Ureter (tissue), 1 donor: ENCODE measurements around the gene SDHC. TPM values are rescaled to one million over a fixed set of nuclear protein-coding genes. Genes with fewer than 3 reads are reported as not detected.
A peak's percentile ranks its signal among the peaks of the same experiment; 100 is the strongest.

Experiments used
- DNase-seq: peaks from one replicate; pipeline ENCODE4 v3.0.0-alpha.2; 2020; ENCODE audit warnings: low spot score
- total RNA-seq: library from RNA; stranded (reverse); gene quantifications from one replicate; pipeline ENCODE4 v1.2.4, GENCODE V29; 2023
- donor health status: DM: yes; HTN: yes; CAD: no.

Gene SDHC, protein sequence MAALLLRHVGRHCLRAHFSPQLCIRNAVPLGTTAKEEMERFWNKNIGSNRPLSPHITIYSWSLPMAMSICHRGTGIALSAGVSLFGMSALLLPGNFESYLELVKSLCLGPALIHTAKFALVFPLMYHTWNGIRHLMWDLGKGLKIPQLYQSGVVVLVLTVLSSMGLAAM
- total RNA-seq = 169 TPM

DNA sequence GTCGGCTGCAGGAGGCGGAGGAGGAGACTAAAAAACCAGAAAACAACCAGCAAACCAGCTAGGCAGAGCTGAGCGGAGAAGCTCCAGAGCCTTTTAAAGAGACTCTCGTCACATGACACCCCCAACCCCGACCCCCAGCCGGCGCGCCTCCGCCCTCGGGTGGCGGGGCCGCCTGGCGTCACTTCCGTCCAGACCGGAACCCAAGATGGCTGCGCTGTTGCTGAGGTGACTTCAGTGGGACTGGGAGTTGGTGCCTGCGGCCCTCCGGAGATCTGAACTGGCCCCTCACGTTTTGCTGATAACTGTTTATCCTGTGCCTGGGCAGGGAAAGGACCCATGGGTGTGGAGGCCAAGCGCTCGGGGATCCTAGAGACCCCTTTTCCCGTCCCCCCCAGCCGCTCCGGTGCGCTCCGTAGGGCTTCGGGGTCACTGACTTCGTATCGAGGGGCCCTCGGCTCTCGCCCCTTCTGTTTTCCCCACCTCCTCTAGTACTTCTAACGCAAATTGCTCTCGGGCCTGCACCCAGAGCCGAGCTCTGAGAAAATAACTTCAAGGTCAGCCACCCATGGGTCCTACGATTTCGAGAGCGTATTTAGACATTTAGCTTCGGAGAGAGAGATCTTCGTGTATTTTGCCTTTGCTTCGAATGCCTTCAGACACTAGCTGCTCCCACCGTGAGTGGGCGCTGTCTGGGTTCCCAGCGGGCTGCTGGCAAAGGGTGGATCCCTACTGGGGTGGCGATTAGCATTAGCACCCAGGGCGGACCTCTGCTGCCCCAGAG is at the start of gene SDHC:
TSS of gene SDHC (plus strand) at position 181 of the 781 bp plus-strand sequence. CDS start at position 206, 25 bp downstream.
- peak; percentile 94 for DNase-seq

DNA sequence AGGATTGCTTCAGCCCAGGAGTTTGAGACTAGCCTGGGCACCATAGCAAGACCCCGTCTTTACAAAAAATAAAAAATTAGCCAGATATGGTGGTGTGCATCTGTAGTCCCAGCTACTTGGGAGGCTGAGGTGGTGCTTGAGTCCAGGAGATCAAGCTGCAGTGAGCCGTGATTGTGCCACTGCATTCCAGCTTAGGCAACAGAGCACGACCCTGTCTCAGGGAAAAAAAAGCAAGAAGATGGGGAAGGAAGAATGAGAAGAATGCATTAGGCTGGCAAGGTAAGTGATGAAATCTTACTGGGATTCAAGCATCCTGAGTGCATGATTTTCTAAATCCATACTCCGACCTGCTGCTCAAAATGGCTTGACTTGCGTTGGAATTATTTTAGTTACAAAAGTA is 48.9 kb upstream of the SDHC start:
- no peak for DNase-seq

DNA sequence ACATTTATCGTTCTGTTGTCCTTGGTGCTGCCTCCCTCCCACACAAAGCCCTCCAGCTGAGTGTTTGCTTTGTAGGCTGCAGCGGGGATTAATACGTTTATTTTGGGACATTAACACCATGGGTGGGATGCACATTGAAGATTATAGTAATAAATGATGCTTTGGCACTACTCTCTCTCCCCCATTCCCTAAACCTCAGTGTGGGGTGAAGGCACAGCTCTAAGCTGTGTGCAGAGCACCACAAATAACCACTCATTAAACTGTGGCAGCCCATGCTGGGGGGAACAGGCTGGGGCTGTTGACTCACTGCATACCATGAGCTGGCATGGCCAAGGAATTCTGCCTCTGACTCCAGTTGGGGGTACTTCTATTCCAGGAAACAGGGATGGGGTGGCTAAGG is 48.0 kb upstream of the SDHC start:
- no peak for DNase-seq

DNA sequence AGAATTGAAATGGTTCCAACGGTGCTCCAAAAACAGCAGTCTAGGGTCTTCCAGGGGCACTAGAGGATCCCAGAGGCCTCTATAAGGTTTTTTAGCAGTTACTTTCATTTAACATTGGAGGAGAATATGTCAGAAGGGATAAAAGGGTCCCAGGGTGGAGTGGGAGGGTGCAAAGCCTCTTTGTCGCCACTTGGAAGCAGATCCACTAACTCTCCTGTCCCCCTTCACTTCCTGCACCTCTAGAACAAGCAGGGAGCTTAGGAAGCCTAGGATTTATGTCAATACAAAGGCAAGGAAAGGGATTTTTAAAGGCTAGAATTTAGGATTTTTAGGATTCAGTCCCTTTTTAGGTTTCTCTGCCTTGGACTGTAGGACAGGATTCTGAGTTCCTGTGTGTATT is 47.3 kb upstream of the SDHC start:
- no peak for DNase-seq

DNA sequence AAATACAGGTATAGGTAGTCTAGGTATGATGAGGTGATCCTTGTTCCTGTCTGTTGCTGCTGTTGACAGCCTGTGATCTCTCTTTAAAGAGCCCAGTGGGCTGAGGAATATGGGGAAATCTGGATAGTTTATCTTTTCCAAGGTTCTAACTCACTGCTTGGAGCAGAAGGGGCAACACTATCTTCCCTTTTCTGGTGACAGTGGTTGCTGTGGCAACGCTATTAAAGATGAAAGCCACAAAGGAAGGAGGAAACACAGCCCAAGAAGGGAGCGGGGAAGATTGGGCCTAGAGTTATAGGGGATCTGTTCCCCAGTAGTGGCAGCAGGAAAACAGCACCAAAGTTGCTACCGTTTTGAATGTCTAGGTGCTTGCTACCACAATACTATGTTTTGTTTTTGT is 46.9 kb upstream of the SDHC start:
- DNase-seq = no peak

DNA sequence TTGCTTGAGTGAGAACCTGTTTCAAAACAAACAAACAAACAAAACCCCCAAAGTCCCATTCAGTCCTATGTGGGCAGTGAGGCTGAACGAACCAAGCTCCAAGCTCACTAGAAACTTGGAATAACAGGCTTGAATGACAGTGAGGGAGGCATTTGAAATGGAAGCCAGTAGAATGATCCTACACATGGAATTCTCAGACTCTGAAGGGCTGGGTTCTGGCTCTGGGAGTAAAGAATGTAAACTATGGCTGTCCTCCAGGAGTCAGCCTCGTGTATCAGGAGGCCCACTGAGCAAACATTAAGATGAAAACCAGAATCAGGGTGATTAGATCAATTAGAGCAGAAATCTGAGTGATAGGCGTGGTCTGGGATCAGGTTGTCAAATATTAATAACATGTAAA is 40.8 kb upstream of the SDHC start:
- DNase-seq = no peak

DNA sequence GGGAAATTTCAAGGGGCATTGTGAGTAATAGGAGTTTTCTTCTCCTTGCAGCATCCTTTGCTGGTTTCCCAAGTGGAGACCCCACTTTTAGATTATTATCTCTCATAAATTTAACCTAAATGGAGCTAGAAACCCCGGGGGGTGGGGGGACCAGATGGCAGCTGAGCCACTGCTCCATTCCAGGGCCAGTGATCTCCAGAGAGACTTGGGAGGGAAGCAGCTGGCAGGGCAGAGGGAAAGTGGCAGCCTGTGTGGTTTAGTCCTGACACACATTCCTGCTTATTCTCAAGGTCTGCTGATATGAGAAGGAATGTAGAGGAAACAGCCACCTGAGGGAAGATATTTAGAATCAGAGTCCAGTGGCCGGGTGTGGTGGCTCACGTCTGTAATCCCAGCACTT is 39.3 kb upstream of the SDHC start:
- no peak for DNase-seq

DNA sequence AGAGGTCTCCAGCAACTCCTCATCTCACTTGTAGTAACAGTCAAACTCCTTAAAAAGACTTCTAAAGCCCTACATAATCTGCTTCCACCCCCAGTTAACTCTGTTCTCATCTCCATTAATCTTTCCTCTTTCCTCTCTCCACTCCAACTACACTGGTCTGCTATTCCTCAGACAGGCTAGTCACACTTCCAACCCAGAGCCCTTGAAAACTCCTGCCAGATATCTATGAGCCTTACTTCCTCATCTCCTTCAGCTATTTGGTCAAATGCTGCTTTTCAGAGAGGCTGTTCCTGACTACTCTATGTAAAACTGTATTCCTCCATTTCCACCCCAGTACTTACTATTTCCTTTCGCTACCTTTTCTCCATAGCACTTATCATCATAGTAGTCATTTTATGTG is 31.2 kb upstream of the SDHC start:
- no peak for DNase-seq

DNA sequence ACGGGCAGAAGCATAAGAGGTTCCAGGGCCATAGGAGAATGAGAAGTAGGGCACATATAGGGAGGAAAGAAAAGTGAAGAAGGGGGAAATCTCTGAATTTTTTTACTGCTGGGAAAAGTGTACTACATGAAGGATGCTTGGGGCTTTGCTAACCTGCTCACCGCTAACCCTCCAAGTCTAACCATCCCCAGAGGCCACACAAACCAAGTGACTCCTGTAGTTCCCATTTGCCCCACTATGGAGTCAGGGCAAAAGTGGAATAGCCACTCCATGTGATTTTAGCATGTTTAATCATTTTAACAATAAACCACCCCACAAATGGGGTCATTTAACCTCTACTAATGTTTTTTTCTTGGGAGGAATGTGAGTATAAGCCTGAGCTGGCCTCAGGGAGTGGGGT is 29.1 kb upstream of the SDHC start:
- DNase-seq = no peak

DNA sequence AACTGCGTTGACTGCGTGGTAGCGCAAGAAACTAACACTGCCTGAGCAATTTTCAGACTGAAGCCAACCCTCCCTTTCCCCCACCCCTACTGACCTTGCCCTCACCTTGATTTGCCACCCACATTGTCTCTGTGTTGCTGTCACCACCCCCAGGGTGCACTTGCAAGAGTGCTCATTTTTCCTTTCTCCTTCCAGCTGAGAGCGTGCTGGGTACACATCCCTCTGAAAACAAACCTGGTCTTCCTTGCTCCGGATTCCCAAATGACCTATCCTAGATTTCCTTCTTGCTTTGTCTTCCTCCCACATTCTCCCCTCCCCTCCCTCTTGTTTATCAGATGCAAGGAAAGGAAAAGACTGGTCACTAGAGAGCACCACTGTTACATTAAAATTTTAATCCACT is 28.7 kb upstream of the SDHC start:
- DNase-seq = no peak

DNA sequence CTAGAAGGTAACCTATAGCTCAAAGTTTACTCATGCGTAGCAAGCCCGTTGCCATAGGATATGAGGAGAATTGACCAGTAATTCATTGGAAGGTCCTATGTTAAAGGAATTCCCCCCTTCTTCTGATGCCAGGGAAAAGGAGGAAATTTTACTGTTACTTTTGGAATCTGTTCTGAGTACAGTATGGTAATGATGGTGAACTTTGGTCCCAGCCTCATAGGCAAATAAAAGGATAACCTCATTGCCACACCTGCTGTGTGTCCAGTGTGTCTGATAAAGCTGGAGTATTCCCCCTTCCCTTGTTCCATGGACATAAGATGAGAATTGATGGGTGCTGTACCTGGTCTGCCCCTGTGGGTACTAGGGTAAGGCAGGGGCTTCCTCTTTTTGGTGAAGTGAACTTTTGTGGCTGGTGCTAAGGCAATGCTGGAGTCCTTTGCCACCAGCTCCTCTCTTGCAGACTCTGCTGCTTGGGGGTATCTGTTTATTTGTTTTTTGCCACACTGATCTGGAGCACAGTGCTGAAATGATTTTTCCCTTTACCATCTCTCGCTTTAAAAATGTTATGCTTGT is 26.6 kb upstream of the SDHC start:
- no peak for DNase-seq

DNA sequence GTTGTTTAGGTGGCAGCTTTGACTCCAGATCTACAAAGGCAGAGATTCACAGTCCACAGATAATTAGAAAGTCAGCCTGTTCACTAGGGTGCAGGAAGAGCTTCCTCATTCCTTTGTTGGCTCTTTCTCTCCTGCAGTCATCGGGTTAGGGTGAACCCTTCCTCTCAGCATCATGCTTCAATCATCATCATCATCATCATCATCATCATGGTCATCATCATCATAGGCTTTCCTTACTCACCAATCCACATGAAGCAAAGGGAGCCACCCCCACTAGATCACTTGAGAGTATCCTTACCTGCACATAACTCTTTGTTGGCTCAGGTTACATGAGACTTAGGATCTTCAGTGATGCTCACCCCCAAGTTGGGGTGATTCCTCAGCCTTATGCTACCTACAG is 23.4 kb upstream of the SDHC start:
- DNase-seq = no peak

DNA sequence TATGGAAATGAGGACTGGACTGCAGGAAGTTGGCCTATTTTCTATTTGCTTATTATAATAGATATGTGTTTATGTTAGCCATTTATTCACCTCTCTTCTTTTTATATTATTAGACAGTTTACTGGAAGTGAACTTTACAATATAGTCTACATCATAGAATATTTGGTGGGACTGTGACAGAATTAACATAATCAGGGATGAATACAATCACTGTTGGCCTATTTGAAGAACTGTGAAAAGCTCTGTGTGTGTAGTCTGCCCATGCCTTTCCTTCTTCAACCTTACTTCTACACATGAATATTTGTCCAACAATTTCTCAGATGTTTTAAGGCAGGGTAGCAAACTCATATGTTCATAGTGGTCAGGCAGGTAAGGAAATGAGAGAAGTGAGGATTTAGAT is 16.8 kb upstream of the SDHC start:
- no peak for DNase-seq

DNA sequence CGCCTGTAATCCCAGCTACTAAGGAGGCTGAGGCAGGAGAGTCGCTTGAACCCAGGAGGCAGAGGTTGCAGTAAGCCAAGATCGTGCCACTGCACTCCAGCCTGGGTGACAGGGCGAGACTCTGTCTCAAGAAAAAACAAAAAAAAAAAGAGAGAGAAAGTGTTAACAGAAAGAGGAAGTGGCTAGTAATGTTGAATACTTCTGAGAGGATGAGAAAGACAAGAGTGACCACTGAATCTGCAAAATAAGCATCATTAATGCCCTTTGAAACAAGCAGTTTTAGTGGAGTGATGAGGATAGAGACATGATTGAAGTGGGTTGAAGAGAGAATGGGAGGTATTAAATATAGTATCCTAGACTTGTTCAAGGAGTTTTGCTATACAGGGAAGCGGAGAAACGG is 16.1 kb upstream of the SDHC start:
- DNase-seq = no peak

DNA sequence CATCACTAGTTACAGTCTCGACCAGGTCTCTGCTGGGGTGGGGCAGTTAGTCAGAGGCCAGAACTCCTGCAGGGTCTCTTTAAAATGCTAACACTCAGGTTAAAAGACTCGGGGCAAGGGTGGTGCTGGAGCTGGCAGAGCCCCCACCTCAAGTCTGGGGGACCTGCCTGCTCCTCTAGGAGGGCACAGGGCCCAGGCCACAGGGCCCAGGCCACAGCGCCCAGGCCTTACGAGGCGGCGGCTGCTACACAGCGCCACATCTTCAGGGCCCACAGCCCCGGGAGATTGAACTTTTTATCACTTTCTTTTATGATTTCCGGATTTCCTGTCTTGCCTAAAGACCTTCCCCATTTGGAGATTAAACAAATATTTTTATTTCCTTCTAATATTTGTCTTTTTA is 14.8 kb upstream of the SDHC start:
- no peak for DNase-seq

DNA sequence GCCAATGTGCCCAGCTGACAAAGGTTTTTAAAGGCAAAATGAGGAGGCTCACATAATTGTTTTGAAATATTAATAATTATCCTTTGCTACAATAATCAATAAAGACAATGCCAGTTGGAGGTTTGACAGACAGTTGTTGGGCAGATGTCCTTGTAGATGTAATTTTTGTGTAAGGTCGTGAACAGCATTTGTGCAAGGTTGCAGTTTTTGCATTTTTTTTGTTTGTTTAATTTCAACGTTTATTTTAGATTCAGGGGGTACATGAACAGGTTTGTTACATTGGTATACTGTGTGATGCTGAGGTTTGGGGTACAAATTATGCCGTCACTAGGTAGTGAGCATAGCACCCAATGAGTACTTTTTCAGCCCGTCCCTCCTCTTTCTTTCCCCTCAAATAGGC is 13.7 kb upstream of the SDHC start:
- DNase-seq = no peak

DNA sequence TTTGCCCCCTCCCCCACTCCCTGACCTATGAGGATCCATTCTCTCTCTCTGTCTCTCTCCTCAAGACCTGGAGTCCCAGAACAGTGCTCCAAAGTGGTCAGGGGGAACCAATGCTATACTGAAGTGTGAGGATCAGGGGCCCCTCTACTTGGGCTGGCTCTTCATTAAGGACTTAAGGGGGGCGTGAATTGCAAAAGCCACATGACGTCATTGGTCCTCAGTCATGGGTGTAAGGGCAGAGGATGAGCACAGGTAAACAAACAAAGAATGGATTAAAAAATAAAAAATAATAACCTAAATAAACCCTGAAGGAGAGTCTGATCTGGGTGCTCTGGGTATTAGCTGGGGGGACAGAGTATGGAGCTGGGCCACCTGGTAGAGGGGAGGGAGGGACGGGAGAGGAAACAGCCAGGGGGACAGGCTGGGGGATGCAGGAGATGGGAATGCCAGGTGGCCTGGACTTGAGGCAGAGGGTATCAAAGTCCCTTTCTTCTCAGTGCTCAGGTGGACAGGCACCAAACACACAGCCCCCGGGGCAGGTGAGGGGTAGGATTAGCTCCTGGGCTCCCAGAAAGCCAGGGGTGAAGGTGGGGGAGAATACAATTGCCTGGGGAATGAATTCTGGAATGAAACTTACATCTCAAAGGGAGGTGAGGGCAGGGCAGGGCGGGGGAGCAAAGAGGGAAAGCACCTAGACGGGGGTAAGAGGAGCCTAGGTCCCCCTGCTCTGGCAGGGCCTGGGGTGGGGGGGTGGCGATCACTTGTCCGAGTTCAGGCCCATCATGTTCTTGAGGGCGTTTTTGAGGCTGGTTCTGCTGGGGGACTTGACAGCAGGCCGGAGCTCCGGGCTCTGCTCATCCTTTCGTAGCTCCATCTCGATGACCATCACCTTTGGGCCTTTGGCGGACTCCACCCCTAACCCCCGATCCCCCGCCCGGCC is 9.0 kb upstream of the SDHC start:
- no peak for DNase-seq

DNA sequence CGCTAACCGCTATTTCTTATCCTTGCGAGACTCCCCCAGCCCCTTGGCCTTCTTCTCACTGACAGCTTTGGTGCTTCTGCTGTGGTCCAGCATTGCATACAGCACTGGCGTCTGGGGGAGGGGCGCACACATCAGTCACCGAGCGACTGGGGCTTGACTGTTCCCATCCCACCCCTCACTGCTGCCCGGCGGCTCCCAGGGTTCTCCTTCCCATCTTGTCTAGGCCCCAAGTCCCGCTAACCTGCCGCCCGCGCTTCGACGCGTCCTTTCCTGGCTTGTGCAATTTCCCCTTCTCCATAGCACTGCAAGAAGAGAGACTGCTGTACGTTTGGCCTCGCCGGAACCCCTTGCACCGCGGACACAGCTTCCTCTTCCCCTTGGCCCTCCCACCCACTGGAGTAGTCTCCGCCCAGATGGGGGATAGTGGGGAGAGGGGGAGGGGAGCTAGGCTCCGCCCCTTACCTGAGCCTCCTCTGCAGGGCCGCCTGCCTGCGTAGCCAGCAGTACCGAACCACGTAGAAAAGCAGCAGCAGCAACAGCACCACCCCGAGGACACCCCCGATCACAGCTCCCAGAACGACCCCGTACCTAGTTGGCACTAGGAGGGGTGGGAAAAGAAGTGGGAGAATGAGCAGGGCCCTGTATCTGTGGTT is 8.2 kb upstream of the SDHC start:
- DNase-seq = peak; percentile 88

DNA sequence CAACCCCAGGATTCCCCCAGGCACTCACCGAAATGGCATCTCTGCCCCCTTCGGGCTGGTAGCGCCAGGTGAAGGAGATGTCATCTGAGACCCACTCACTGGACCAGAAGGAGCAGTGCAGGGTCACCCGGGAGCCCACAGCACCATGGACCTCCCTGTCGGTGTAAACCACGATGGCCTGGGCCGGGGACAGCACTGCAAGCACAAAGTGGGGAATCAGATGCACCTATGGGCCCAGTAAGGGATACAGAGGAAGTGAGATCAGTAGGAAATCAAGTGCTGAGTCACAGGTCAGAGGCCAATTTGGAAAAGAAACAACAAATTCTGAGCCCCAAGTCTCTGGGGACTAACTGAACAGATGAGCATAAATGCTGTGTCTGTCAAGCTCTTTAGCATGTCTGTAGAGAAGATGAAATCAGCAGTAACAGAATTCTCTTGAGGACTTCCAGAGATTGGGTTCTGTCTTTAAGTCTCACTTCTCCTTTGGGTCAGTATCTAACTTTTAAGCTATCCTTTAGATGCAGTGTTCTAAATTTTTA is 6.9 kb upstream of the SDHC start:
- no peak for DNase-seq

DNA sequence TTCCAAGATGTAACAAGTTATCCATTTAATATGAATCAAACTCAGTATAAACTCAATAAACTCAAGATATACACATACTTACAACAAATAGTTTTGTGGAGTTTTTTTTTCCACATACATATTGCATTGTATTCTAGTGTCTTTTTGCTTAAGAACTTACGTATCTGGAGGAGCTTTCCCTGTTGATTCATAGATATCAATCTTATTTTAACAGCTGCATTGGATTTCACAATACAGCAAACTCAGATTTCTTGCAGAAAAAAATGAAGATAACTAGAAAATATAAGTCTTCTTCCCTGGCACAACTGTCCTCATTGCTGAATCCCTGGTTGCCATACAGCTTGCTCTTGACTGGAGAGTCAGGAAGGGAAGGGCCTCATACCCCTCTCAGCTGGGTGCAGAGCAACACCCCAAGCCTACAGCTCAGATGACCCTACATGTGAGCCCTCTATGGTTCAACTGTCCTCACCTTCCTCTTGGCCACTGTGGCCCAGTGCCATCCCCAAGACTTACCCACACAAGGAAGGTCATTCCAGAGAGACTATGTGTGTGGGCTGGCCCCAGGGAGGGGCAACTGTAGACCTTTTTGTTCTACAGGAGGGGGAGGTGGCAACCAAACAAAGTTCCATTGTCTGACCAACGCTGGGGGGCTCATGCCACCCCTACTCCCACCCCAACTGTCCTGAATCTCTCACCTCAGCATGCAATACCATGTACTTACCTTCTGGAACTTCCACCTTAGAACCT is 6.1 kb upstream of the SDHC start:
- DNase-seq = no peak

DNA sequence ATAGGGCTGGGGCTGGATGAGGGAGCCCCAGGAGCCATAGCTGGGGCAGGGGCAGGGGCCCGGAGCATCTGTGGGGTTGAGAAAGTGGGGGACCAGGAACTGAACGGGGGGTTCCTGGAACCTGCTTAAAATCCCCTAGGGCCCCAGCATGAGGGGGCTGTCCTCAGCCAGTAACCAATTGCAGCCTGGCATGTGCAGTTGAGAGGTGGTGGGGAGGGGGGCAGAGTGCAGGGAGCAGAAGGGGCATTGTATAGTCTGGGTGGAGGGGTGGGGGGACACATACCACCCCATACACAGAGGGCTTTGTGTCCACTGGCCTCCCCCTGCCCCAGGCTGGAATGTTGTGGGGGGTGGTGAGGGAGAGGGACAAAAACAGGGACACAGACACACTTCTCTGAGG is 4.3 kb upstream of the SDHC start, which contains the start of gene MPZ:
TSS of gene MPZ (minus strand) at position 101 of the 400 bp plus-strand sequence. CDS start at position 38, 63 bp downstream.
- no peak for DNase-seq
